ENCODE measurements around the gene DYNLT1. TPM values are rescaled to one million over a fixed set of nuclear protein-coding genes. Genes with fewer than 3 reads are reported as not detected.

The DYNLT1 gene
- polyA plus RNA-seq, 2 of the 4 experiments (the other 2 are of a cell fraction) = 130 to 174 TPM

DNA sequence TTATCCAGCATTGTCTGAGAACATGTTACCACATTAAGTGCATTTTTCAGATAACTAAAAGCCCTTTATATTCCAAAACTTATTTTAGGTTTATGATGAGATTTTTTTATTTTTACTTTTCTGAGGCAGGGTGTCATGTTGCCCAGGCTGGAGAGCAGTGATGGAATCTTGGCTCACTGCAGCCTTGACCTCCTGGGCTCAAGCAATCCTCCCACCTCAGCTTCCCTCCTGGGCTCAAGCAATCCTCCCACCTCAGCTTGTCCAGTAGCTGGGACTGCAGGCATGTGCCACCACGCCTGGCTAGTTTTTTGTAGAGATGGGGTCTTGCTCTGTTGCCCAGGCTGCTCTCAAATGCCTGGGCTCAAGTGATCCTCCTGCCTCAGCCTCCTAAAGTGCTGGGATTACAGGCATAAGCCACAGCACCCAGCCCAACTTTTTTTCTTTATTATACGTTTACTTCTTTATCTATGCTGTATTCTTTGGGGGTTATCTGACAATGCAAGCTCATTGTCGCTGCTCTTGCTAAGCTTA lies 6.2 kb downstream of the DYNLT1 start:
- ChIA-PET CTCF (interaction anchor here (0.8 to 1.4 kb wide), 3 partner anchors 8 to 69 kb away, joined by 3 to 5 read pairs (median 4); no protein-coding TSS in a partner anchor), POLR2A (no interaction called here)
- WGBS (ENCODE audit: missing lambda C conversion rate) = 88% methylated on average over 3 of the region's 3 CpGs
- H3K4me2 ChIP-seq = no peak overlapping the region
- no peak overlapping the region for H3K4me3 ChIP-seq
- TF ChIP-seq PHF8 (IDR thresholded peaks at IDR 0.05; ENCODE audit: borderline replicate concordance, low read depth) (no peak), CEBPB (IDR thresholded peaks at IDR 0.05) (no peak), CBX2 (IDR thresholded peaks at IDR 0.05; ENCODE audit: borderline replicate concordance, low read depth) (no peak), EHMT2 (IDR thresholded peaks at IDR 0.05; ENCODE audit: low read depth) (no peak), ZNF302 (CRISPR knock-in tag; IDR thresholded peaks at IDR 0.05) (no peak), MAFK (IDR thresholded peaks at IDR 0.05; ENCODE audit: partially characterized antibody) (no peak), RARB (CRISPR knock-in tag; IDR thresholded peaks at IDR 0.05) (no peak), TP53 (CRISPR knock-in tag; IDR thresholded peaks at IDR 0.05) (no peak), POLR2AphosphoS2 (conservative IDR thresholded peaks at IDR 0.05; ENCODE audit: low read length) (no peak), EHF (CRISPR knock-in tag; IDR thresholded peaks at IDR 0.05) (no peak), KDM5A (IDR thresholded peaks at IDR 0.05) (no peak), ESRRA (IDR thresholded peaks at IDR 0.05; ENCODE audit: borderline replicate concordance, low read length) (no peak), POLR2A (IDR thresholded peaks at IDR 0.05; ENCODE audit: low read length) (no peak), TFCP2L1 (CRISPR knock-in tag; IDR thresholded peaks at IDR 0.05) (no peak), HOXB13 (CRISPR knock-in tag; IDR thresholded peaks at IDR 0.05; ENCODE audit: low read depth) (no peak), NR3C1 (IDR thresholded peaks at IDR 0.05) (no peak)
- TF ChIP-seq, protein P1, sequence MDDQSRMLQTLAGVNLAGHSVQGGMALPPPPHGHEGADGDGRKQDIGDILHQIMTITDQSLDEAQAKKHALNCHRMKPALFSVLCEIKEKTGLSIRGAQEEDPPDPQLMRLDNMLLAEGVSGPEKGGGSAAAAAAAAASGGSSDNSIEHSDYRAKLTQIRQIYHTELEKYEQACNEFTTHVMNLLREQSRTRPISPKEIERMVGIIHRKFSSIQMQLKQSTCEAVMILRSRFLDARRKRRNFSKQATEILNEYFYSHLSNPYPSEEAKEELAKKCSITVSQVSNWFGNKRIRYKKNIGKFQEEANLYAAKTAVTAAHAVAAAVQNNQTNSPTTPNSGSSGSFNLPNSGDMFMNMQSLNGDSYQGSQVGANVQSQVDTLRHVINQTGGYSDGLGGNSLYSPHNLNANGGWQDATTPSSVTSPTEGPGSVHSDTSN (IDR thresholded peaks at IDR 0.05) = no peak
- TF ChIP-seq, protein P2, sequence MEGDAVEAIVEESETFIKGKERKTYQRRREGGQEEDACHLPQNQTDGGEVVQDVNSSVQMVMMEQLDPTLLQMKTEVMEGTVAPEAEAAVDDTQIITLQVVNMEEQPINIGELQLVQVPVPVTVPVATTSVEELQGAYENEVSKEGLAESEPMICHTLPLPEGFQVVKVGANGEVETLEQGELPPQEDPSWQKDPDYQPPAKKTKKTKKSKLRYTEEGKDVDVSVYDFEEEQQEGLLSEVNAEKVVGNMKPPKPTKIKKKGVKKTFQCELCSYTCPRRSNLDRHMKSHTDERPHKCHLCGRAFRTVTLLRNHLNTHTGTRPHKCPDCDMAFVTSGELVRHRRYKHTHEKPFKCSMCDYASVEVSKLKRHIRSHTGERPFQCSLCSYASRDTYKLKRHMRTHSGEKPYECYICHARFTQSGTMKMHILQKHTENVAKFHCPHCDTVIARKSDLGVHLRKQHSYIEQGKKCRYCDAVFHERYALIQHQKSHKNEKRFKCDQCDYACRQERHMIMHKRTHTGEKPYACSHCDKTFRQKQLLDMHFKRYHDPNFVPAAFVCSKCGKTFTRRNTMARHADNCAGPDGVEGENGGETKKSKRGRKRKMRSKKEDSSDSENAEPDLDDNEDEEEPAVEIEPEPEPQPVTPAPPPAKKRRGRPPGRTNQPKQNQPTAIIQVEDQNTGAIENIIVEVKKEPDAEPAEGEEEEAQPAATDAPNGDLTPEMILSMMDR (IDR thresholded peaks at IDR 0.05) = no peak
- TF ChIP-seq, protein P3, sequence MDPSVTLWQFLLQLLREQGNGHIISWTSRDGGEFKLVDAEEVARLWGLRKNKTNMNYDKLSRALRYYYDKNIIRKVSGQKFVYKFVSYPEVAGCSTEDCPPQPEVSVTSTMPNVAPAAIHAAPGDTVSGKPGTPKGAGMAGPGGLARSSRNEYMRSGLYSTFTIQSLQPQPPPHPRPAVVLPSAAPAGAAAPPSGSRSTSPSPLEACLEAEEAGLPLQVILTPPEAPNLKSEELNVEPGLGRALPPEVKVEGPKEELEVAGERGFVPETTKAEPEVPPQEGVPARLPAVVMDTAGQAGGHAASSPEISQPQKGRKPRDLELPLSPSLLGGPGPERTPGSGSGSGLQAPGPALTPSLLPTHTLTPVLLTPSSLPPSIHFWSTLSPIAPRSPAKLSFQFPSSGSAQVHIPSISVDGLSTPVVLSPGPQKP (IDR thresholded peaks at IDR 0.05; ENCODE audit: low read depth, low read length) = no peak
- TF ChIP-seq, protein P4, sequence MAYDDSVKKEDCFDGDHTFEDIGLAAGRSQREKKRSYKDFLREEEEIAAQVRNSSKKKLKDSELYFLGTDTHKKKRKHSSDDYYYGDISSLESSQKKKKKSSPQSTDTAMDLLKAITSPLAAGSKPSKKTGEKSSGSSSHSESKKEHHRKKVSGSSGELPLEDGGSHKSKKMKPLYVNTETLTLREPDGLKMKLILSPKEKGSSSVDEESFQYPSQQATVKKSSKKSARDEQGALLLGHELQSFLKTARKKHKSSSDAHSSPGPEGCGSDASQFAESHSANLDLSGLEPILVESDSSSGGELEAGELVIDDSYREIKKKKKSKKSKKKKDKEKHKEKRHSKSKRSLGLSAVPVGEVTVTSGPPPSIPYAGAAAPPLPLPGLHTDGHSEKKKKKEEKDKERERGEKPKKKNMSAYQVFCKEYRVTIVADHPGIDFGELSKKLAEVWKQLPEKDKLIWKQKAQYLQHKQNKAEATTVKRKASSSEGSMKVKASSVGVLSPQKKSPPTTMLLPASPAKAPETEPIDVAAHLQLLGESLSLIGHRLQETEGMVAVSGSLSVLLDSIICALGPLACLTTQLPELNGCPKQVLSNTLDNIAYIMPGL (CRISPR knock-in tag; IDR thresholded peaks at IDR 0.05; ENCODE audit: borderline replicate concordance) = no peak
- FAIRE-seq = no peak
- H3K27ac ChIP-seq = no peak overlapping the region
- H3K9me3 ChIP-seq = no peaks in the 10 kb centered on the region
- no peak for DNase-seq (ENCODE audit: low read depth in 1 of 2, low spot score in 1 of 2)
- ATAC-seq = no peak; a peak in 1 of 6 replicates
- H3K4me1 ChIP-seq = peaks cover 12% of the 10 kb centered on the region; the same call in 1 of the 3 replicates

DNA sequence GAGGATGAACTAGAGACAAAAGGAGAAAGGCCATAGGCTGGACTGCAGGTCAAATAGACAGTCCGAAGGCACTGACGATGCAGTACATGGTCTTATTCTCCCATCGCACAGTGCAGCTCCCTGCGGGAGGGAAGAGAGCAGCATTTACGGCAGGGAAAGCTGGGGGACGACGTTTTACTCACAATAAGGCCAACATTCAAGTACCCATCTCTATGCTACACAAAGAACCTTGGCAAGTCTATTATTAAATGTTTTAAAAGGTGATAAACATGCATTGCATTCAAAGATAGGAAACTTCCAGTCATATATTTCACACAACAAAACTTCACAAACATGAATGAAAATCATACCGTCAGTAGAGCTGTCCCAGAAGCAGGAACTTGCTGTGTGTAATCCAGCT lies 7.8 kb downstream of the DYNLT1 start:
- Histone ChIP-seq H3K9me3 (no peaks in the 10 kb centered on the region), H3K4me1 (peaks cover 11% of the 10 kb centered on the region), H3K4me2 (no peak overlapping the region), H3K4me3 (no peak overlapping the region), H3K27ac (no peak overlapping the region)
- TF ChIP-seq, protein P3 (IDR thresholded peaks at IDR 0.05; ENCODE audit: low read depth, low read length) = no peak
- TF ChIP-seq HOXB5 (CRISPR knock-in tag; IDR thresholded peaks at IDR 0.05) (no peak), BHLHE40 (IDR thresholded peaks at IDR 0.05; ENCODE audit: low read depth, low read length) (no peak)
- FAIRE-seq = no peak
- ChIA-PET POLR2A (interaction anchor here (0.6 kb wide), 1 partner anchor 36 kb away, joined by 3 read pairs; no protein-coding TSS in a partner anchor), CTCF (no interaction called here)
- ATAC-seq = no peak
- DNase-seq (ENCODE audit: low read depth in 1 of 2, low spot score in 1 of 2) = no peak
- WGBS (ENCODE audit: missing lambda C conversion rate) = 93% methylated on average over 8 of the region's 8 CpGs

Data from A549 (cell line).